CD8-positive, alpha-beta memory T cell (primary cell): ENCODE results near the gene PATL1. TPM values are rescaled to one million over a fixed set of nuclear protein-coding genes. Genes with fewer than 3 reads are reported as not detected.

Source experiments
- CTCF ChIA-PET: fragments of 350-600 bp; sonication (Branson Sonifier 250); formaldehyde crosslinking; loops from one replicate; lab custom pipeline; 2021; ENCODE audit warnings: antibody characterized with exemption; lab: Charles Lee
- POLR2A ChIA-PET: fragments of 350-600 bp; sonication (Branson Sonifier 250); formaldehyde crosslinking; loops from one replicate; lab custom pipeline; 2021; ENCODE audit warnings: antibody characterized with exemption; lab: Charles Lee
- DNase-seq, 5 donors: peaks; one replicate each; pipeline versions ENCODE4 v3.0.0 to v3.0.0-alpha.2; 2020 to 2022; ENCODE audit warnings: mixed read lengths in 1 of 5
- H3K27ac ChIP-seq: one replicate; pipeline ENCODE4 v1.7.0; 2013; ENCODE audit warnings: low read depth, mild to moderate bottlenecking, low read length, moderate library complexity
- H3K27me3 ChIP-seq: 2 replicates; pipeline ENCODE4 v1.7.0; 2013; ENCODE audit warnings: low read length, mild to moderate bottlenecking; ENCODE audit not compliant: insufficient read depth, poor library complexity, severe bottlenecking
- H3K36me3 ChIP-seq: 2 replicates; pipeline ENCODE4 v1.7.0; 2013; ENCODE audit warnings: mild to moderate bottlenecking, low read length, moderate library complexity; ENCODE audit not compliant: insufficient read depth
- H3K4me1 ChIP-seq: 2 replicates; pipeline ENCODE4 v1.7.0; 2013; ENCODE audit warnings: mild to moderate bottlenecking, low read length, moderate library complexity; ENCODE audit not compliant: insufficient read depth
- H3K4me3 ChIP-seq: 2 replicates; pipeline ENCODE4 v1.7.0; 2013; ENCODE audit warnings: mild to moderate bottlenecking, low read length
- H3K9me3 ChIP-seq: 2 replicates; pipeline ENCODE4 v1.7.0; 2013; ENCODE audit warnings: mild to moderate bottlenecking, low read length
- H3K27ac Mint-ChIP-seq, 8 donors: one replicate each; pipeline ENCODE4 v1.8.0; 2020 to 2021; ENCODE audit warnings: mixed read lengths in 8 of 8, mild to moderate bottlenecking in 6 of 8, inconsistent platforms in 3 of 8, moderate library complexity in 3 of 8
- H3K27me3 Mint-ChIP-seq, 2 donors: one replicate each; pipeline ENCODE4 v1.8.0; 2020 to 2021; ENCODE audit warnings: mixed read lengths in 2 of 2, mild to moderate bottlenecking in 1 of 2, moderate library complexity in 1 of 2
- H3K36me3 Mint-ChIP-seq, 3 donors: one replicate each; pipeline ENCODE4 v1.8.0; 2020 to 2021; ENCODE audit warnings: mixed read lengths in 3 of 3, inconsistent platforms in 1 of 3, mild to moderate bottlenecking in 1 of 3
- H3K4me1 Mint-ChIP-seq, 3 donors: one replicate each; pipeline ENCODE4 v1.8.0; 2020 to 2021; ENCODE audit warnings: mixed read lengths in 3 of 3, inconsistent platforms in 1 of 3, mild to moderate bottlenecking in 1 of 3
- H3K4me3 Mint-ChIP-seq, 7 donors: one replicate each; pipeline ENCODE4 v1.8.0; 2020 to 2021; ENCODE audit warnings: mixed read lengths in 7 of 7, mild to moderate bottlenecking in 6 of 7, moderate library complexity in 4 of 7, inconsistent platforms in 2 of 7
- H3K9me3 Mint-ChIP-seq, 5 donors: one replicate each; pipeline ENCODE4 v1.8.0; 2020 to 2022; ENCODE audit warnings: mixed read lengths in 5 of 5, mild to moderate bottlenecking in 3 of 5, moderate library complexity in 2 of 5, inconsistent platforms in 1 of 5
- polyA plus RNA-seq: library from polyadenylated mRNA; unstranded; fragments of 300-500 nt; fragmentation: Illumina TruSeq; gene quantifications from one replicate; pipeline ENCODE4 v1.2.3, GENCODE V29; 2021
- total RNA-seq, 2 experiments: library from RNA; stranded (reverse); gene quantifications; one replicate each; pipeline ENCODE4 v1.2.3, GENCODE V29; 2021

Gene PATL1
- total and polyA plus RNA-seq, 3 experiments from 2014 or later, result 7.5 to 65.8 (median 61.3) TPM

DNA sequence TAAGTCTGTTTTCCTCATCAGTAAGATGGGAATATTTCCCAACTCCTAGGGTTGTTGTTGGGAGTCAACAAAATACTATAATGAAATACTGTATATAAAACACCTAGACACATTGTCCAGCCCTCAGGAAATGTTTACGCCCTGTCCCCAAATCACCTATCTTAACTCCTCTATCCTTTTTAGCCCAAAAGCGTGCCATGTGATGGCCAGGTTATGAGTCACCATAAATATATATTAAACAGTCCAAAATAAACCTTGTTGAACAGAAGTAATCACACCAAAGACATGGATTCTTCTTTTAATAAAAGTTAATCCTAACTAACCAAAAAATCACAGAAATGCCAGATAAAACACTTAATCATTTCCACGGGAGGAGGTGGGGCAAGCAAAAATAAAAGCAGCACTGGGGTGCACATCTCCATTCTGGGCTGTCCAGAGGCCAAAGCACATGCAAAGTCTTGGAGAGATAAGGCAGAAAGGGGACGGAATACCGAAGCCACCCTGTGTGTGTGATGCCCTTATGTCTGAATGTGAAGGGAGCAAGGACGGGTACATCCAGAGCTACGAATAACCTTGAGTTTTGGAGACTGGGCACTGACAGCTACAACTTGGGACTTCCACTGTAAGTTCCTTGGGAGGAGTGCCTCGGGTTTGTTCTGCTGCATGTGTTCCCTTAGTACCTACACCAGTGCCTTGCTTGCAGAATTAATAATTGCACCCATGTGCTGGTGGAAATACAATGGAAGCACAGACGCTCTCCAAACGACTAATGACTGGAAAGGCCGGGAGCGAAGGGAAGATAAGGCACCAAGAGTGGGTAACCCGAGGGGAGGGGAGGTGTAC, 54.3 kb downstream of the PATL1 start:
- H3K9me3 Mint-ChIP-seq, result no peaks in the 10 kb centered on the region
- Histone ChIP-seq H3K4me1 (peaks cover 40% of the 10 kb centered on the region), H3K36me3 (peaks cover 7% of the 10 kb centered on the region), H3K9me3 (no peaks in the 10 kb centered on the region), H3K4me3 (peak overlapping the region; percentile 72), H3K27me3 (no peaks in the 10 kb centered on the region), H3K27ac (peak overlapping the region; percentile 95)
- H3K4me3 Mint-ChIP-seq, result peak overlapping the region; percentile 75 to 98 (median 93)
- H3K27ac Mint-ChIP-seq, result peak overlapping the region; percentile 78 to 99 (median 92)
- DNase-seq, result peak in 1 of 5 donors; percentile 6
- ChIA-PET POLR2A (interaction anchor here (1.0 to 4.4 kb wide), 5 partner anchors 11 to 77 kb away, joined by 3 to 59 read pairs (median 8); partner anchors contain the start of gene PATL1), CTCF (interaction anchor here (1.3 to 1.9 kb wide), 2 partner anchors 54 to 77 kb away, joined by 4 to 11 read pairs; partner anchors contain the start of gene PATL1)
- H3K27me3 Mint-ChIP-seq, result no peaks in the 10 kb centered on the region
- peaks cover 45 to 60% (median 50%) of the 10 kb centered on the region in 3 donors for H3K4me1 Mint-ChIP-seq
- peaks cover 0 to 41% (median 4%) of the 10 kb centered on the region in 3 donors for H3K36me3 Mint-ChIP-seq

DNA sequence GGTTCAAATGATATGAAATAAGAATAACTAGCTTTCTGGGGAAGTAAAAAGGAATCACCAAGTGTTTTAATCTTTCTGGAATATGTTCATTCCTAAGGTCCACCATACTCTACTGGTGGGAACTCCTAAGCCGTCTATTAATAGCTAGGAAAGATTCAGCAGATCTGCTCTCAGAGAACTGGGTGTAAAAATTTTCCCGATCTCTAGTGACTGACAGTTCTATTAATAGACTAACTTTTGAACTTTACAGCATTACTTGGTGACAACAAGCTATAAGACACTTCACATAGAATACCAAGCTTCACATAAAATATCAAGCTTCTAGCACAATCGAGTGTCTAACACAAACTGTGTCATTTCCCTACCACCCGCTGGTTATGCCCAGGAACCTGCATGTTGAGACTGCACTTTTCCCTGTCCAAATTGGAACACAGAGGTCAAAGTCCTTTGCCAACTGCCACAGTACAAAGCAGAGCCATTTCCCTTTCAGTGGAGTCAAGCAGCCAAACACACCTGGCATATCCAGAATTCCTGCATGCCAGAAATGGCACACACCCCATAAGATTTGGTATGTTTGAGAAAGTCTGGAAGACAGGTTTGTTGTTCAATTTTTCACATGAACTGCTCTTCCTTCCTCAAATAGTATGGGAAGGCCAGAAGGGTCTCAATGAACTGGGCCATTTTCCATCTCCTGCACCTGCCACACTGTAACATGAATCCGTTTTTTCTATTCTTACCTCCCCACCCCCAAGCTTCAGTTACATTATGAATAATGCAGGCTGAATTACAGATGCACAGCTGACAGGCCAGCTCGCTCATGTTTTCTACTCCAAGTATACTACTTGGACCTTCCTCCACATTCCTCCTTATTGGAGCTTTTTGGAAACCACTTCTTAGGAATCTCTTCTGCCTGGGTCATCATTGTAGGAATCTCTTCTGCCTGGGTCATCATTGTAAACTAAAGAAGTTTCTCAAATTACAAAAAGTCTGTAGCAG, 57.0 kb downstream of the PATL1 start:
- peak overlapping the region in 3 of 8 donors; percentile 14 to 60 (median 19) for H3K27ac Mint-ChIP-seq
- H3K9me3 Mint-ChIP-seq, result no peaks in the 10 kb centered on the region
- H3K27me3 ChIP-seq, result no peaks in the 10 kb centered on the region
- no peaks in the 10 kb centered on the region for H3K9me3 ChIP-seq
- ChIA-PET CTCF (interaction anchor here (1.2 to 1.3 kb wide), 2 partner anchors 19 to 74 kb away, joined by 3 to 4 read pairs; no protein-coding TSS in a partner anchor), POLR2A (interaction anchor here (0.5 kb wide), 1 partner anchor 41 kb away, joined by 12 read pairs; no protein-coding TSS in a partner anchor)
- peaks cover 29% of the 10 kb centered on the region for H3K36me3 ChIP-seq
- peaks cover 0 to 67% (median 15%) of the 10 kb centered on the region in 3 donors for H3K36me3 Mint-ChIP-seq
- peaks cover 55 to 84% (median 68%) of the 10 kb centered on the region in 3 donors for H3K4me1 Mint-ChIP-seq
- H3K27ac ChIP-seq, result no peak overlapping the region
- H3K4me3 ChIP-seq, result no peak overlapping the region
- H3K27me3 Mint-ChIP-seq, result no peaks in the 10 kb centered on the region
- no peak for DNase-seq
- peaks cover 36% of the 10 kb centered on the region for H3K4me1 ChIP-seq
- H3K4me3 Mint-ChIP-seq, result peak overlapping the region in 3 of 7 donors; percentile 6 to 75 (median 48)

DNA sequence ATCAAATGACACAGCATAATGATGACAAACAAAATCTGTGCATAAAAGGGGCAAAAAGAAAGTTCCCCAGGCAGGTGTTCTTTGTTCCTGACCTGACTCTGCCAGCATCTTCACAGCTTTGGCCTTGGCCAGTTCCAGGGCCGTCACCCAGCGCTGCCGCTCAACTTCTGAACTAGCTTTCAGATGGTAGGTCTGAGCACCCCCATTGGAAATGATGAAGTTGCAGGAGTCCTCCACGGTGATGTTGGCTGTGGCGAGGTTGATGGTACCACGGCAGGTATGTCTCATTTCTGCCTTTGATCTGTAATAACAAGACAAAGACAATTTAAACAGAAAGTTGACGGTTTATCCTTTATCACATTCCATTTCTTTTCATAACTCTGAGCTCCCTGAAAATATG, 58.5 kb downstream of the PATL1 start:
- peaks cover 31% of the 10 kb centered on the region for H3K4me1 ChIP-seq
- ChIA-PET POLR2A (no interaction called here), CTCF (interaction anchor here (1.3 kb wide), 1 partner anchor 18 kb away, joined by 3 read pairs; no protein-coding TSS in a partner anchor)
- H3K4me3 ChIP-seq, result no peak overlapping the region
- H3K9me3 ChIP-seq, result no peaks in the 10 kb centered on the region
- Mint-ChIP-seq H3K27ac (no peak overlapping the region), H3K4me1 (peaks cover 51 to 92% (median 71%) of the 10 kb centered on the region in 3 donors), H3K36me3 (peaks cover 11 to 83% (median 23%) of the 10 kb centered on the region in 3 donors), H3K9me3 (no peaks in the 10 kb centered on the region), H3K4me3 (no peak overlapping the region), H3K27me3 (no peaks in the 10 kb centered on the region)
- H3K36me3 ChIP-seq, result peaks cover 42% of the 10 kb centered on the region
- no peaks in the 10 kb centered on the region for H3K27me3 ChIP-seq
- no peak overlapping the region for H3K27ac ChIP-seq
- DNase-seq, result no peak

- POLR2A ChIA-PET, result no interaction called here
- no peak overlapping the region for H3K27ac ChIP-seq
- no peak for DNase-seq
- peaks cover 45% of the 10 kb centered on the region for H3K36me3 ChIP-seq
- no peaks in the 10 kb centered on the region for H3K27me3 Mint-ChIP-seq
- H3K4me1 Mint-ChIP-seq, result peaks cover 39 to 81% (median 66%) of the 10 kb centered on the region in 3 donors
- peaks cover 11% of the 10 kb centered on the region for H3K4me1 ChIP-seq
- no peak overlapping the region for H3K27ac Mint-ChIP-seq
- peaks cover 11 to 87% (median 30%) of the 10 kb centered on the region in 3 donors for H3K36me3 Mint-ChIP-seq
- H3K9me3 Mint-ChIP-seq, result no peaks in the 10 kb centered on the region
- H3K9me3 ChIP-seq, result no peaks in the 10 kb centered on the region
- CTCF ChIA-PET, result no interaction called here
- no peak overlapping the region for H3K4me3 Mint-ChIP-seq
- no peaks in the 10 kb centered on the region for H3K27me3 ChIP-seq
- no peak overlapping the region for H3K4me3 ChIP-seq
Measured at GRCh38 chr11:59607703-59608454, 61.0 kb downstream of the PATL1 start.

DNA sequence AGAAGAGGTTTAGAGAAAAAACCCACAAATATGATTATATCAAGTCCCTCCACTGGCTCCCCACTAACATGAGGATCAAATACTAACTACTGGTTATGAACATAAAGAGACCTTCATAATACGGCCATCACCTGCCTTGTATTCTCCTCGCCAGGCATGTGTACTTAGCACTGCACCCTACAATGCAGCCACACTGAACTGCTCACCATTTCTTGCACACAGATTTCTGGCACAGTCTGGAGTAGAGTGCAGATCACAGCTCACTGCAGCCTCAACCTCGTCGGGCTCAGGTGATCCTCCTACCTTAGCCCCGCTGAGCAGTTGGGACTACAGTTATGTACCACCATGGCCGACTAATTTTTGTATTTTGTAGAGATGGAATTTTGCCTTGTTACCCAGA, 66.4 kb downstream of the PATL1 start:
- Mint-ChIP-seq H3K27ac (peak overlapping the region in 1 of 8 donors; percentile 61), H3K27me3 (no peaks in the 10 kb centered on the region), H3K4me3 (no peak overlapping the region), H3K9me3 (no peaks in the 10 kb centered on the region), H3K36me3 (peaks cover 15 to 95% (median 31%) of the 10 kb centered on the region in 3 donors), H3K4me1 (peaks cover 18 to 38% (median 36%) of the 10 kb centered on the region in 3 donors)
- Histone ChIP-seq H3K36me3 (peaks cover 68% of the 10 kb centered on the region), H3K27me3 (no peaks in the 10 kb centered on the region), H3K27ac (no peak overlapping the region), H3K4me1 (no peaks in the 10 kb centered on the region), H3K9me3 (no peaks in the 10 kb centered on the region), H3K4me3 (no peak overlapping the region)
- ChIA-PET CTCF (interaction anchor here (1.6 kb wide), 1 partner anchor 20 kb away, joined by 4 read pairs; no protein-coding TSS in a partner anchor), POLR2A (no interaction called here)
- no peak for DNase-seq

DNA sequence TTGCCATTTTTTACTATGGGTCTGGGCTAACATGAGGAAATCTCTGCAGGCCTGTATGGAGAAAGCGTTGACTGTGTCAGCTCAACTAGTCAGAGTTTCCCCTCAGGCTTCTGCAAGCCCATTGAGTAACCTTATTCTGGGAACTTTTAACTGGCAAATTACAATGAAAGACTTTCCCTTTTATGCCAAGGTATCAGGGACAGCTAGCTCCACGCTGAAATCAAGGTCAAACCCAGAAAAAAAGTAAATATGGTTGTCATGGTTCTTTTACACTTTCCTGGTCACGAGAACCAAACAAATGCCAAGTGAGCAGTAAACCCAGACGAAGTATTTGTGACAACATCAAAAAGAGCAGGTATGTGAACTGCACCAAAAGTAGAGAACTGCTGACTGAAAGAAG, 67.0 kb downstream of the PATL1 start:
- H3K36me3 Mint-ChIP-seq, result peaks cover 15 to 95% (median 30%) of the 10 kb centered on the region in 3 donors
- H3K36me3 ChIP-seq, result peaks cover 62% of the 10 kb centered on the region
- CTCF ChIA-PET, result interaction anchor here (1.6 kb wide), 1 partner anchor 20 kb away, joined by 4 read pairs; no protein-coding TSS in a partner anchor

DNA sequence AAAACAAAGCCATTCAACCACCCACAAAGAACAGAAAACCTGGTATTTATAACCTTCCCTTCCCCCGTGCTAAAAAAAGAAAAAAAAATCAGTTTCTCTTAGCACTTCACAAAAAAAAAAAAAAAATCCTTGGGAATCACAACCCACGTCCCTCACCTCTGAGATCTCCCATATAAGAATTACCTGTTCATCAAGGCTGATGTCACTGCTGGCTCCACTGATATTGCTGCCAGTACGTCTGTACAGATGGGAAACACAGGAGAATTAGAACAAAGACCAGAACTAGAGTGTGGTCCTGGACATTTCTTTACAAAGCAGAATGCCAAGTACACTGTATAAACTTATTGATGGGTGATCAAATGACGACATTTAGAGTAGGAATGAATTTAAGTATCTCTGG, 68.2 kb downstream of the PATL1 start:
- Histone ChIP-seq H3K4me3 (no peak overlapping the region), H3K27ac (no peak overlapping the region), H3K36me3 (peaks cover 60% of the 10 kb centered on the region), H3K27me3 (no peaks in the 10 kb centered on the region), H3K9me3 (no peaks in the 10 kb centered on the region), H3K4me1 (no peaks in the 10 kb centered on the region)
- Mint-ChIP-seq H3K4me1 (peaks cover 19 to 32% (median 22%) of the 10 kb centered on the region in 3 donors), H3K9me3 (no peaks in the 10 kb centered on the region), H3K27me3 (no peaks in the 10 kb centered on the region), H3K27ac (no peak overlapping the region), H3K36me3 (peaks cover 7 to 93% (median 29%) of the 10 kb centered on the region in 3 donors), H3K4me3 (no peak overlapping the region)
- ChIA-PET POLR2A (no interaction called here), CTCF (interaction anchor here (1.0 kb wide), 1 partner anchor 24 kb away, joined by 3 read pairs; no protein-coding TSS in a partner anchor)
- no peak for DNase-seq

More for the DNA sequence above, 67.0 kb downstream of the PATL1 start:
- Mint-ChIP-seq H3K27me3 (no peaks in the 10 kb centered on the region), H3K4me1 (peaks cover 16 to 34% (median 34%) of the 10 kb centered on the region in 3 donors), H3K4me3 (no peak overlapping the region), H3K9me3 (no peaks in the 10 kb centered on the region), H3K27ac (peak overlapping the region in 3 of 8 donors; percentile 7 to 26 (median 17))
- POLR2A ChIA-PET, result no interaction called here
- Histone ChIP-seq H3K27me3 (no peaks in the 10 kb centered on the region), H3K9me3 (no peaks in the 10 kb centered on the region), H3K4me1 (no peaks in the 10 kb centered on the region), H3K4me3 (no peak overlapping the region), H3K27ac (no peak overlapping the region)
- DNase-seq, result no peak
